K562 (cell line): ENCODE measurements around the gene SLC12A4. TPM values are rescaled to one million over a fixed set of nuclear protein-coding genes. Genes with fewer than 3 reads are reported as not detected.

Source experiments
- ADNP ChIP-seq: fragments of 200-800 bp; sonication (Bioruptor generic); IDR thresholded peaks from 2 replicates; pipeline ENCODE4 v1.6.1; 2016; ENCODE audit warnings: missing genetic modification characterization, missing compliant biosample characterization
- BRD9 ChIP-seq: fragments of 450-650 bp; IDR thresholded peaks from 2 replicates; pipeline ENCODE4 v1.6.1; 2018; ENCODE audit warnings: low read depth; ENCODE audit not compliant: partially characterized antibody
- CAMTA2 ChIP-seq: fragments of 250-450 bp; sonication (Bioruptor Pico); conservative IDR thresholded peaks from 2 replicates; pipeline ENCODE4 v1.5.1; 2022
- DIDO1 ChIP-seq: fragments of 450-650 bp; IDR thresholded peaks from 2 replicates; pipeline ENCODE4 v1.6.1; 2016; ENCODE audit warnings: low read depth, missing biosample characterization, missing genetic modification characterization
- FOXP1 ChIP-seq: sonication (generic); formaldehyde crosslinking; IDR thresholded peaks from 2 replicates; pipeline ENCODE4 v1.8.0; 2022; ENCODE audit warnings: mild to moderate bottlenecking, missing genetic modification reagents
- NR3C1 ChIP-seq: sonication (generic); formaldehyde crosslinking; IDR thresholded peaks from 2 replicates; pipeline ENCODE4 v1.8.1; 2022; ENCODE audit warnings: missing genetic modification reagents
- PHF20 ChIP-seq: fragments of 450-650 bp; IDR thresholded peaks from 2 replicates; pipeline ENCODE4 v1.6.1; 2018; ENCODE audit not compliant: partially characterized antibody
- PURB ChIP-seq: sonication (generic); formaldehyde crosslinking; IDR thresholded peaks from 2 replicates; pipeline ENCODE4 v1.9.0; 2021; ENCODE audit warnings: low read depth, mild to moderate bottlenecking, missing genetic modification reagents
- RBM14 ChIP-seq: fragments of 200-400 bp; formaldehyde crosslinking; IDR thresholded peaks from 2 replicates; pipeline ENCODE4 v1.6.1; 2018; ENCODE audit warnings: low read depth, mild to moderate bottlenecking, low read length, moderate library complexity, borderline replicate concordance; ENCODE audit not compliant: insufficient read depth
- SAP30 ChIP-seq: fragments of 200-600 bp; sonication (generic); IDR thresholded peaks from 2 replicates; pipeline ENCODE4 v1.6.1; 2012; ENCODE audit warnings: borderline replicate concordance, low read depth, mild to moderate bottlenecking, moderate library complexity, low read length, control low read depth, inconsistent platforms; ENCODE audit not compliant: insufficient read depth, poor library complexity, severe bottlenecking
- SMAD4 ChIP-seq: fragments of 250-450 bp; sonication (Bioruptor Pico); conservative IDR thresholded peaks from 2 replicates; pipeline ENCODE4 v1.8.0; 2021; ENCODE audit warnings: inconsistent platforms, mild to moderate bottlenecking, moderate library complexity
- SMC3 ChIP-seq: conservative IDR thresholded peaks from 2 replicates; pipeline ENCODE4 v1.6.1; 2011; ENCODE audit warnings: low read depth, low read length, improper control_type of control experiment; ENCODE audit not compliant: insufficient read depth
- SNIP1 ChIP-seq: fragments of 450-650 bp; IDR thresholded peaks from 2 replicates; pipeline ENCODE4 v1.7.1; 2017; ENCODE audit warnings: low read depth, mild to moderate bottlenecking
- SP2 ChIP-seq: IDR thresholded peaks from 2 replicates; pipeline ENCODE4 v1.6.1; 2011; ENCODE audit warnings: mild to moderate bottlenecking, low read depth, low read length, moderate library complexity; ENCODE audit not compliant: poor library complexity, severe bottlenecking; ENCODE audit errors: extremely low read depth
- ZFX ChIP-seq: sonication (generic); formaldehyde crosslinking; IDR thresholded peaks from 2 replicates; pipeline ENCODE4 v1.8.0; 2022; ENCODE audit warnings: mild to moderate bottlenecking, missing genetic modification reagents, moderate library complexity
- ZNF263 ChIP-seq: sonication (generic); formaldehyde crosslinking; IDR thresholded peaks from 2 replicates; pipeline ENCODE4 v1.8.0; 2022; ENCODE audit warnings: mild to moderate bottlenecking, missing genetic modification reagents, borderline replicate concordance
- ZNF324 ChIP-seq: fragments of 250-450 bp; sonication (Bioruptor Pico); IDR thresholded peaks from 2 replicates; pipeline ENCODE4 v1.4.0; 2020; ENCODE audit warnings: mild to moderate bottlenecking
- ZNF766 ChIP-seq: fragments of 200-800 bp; sonication (Bioruptor generic); conservative IDR thresholded peaks from 2 replicates; pipeline ENCODE4 v1.6.1; 2016; ENCODE audit warnings: missing genetic modification characterization, missing compliant biosample characterization
- polyA plus RNA-seq, 8 experiments: library from polyadenylated mRNA; depleted of rRNA in 4 of 8; stranded (reverse) in 5 of 8; unstranded in 3 of 8; fragments of >200 nt; fragmentation: Nextera tagmentation in 2 of 8; fragmentation: Illumina TruSeq in 1 of 8; extraction: Ambion mirVana in 2 of 8; extraction: Trizol in 1 of 8; gene quantifications; 2 replicates each; pipeline versions ENCODE4 v1.2.1 to v1.2.3, GENCODE V29; 2011 to 2014; ENCODE audit warnings: inconsistent platforms in 1 of 8, missing spikeins in 1 of 8
- total RNA-seq, 7 experiments: library from RNA; depleted of rRNA in 6 of 7; stranded (reverse); fragments of >200 nt in 6 of 7; fragmentation: Illumina TruSeq in 2 of 7; extraction: Trizol in 2 of 7; gene quantifications; 2 replicates each; pipeline versions ENCODE4 v1.2.1 to v1.2.3, GENCODE V29; 2011 to 2021; ENCODE audit warnings: low replicate concordance in 1 of 7
- TF ChIP-seq, protein P1 (sequence below): sonication (generic); formaldehyde crosslinking; IDR thresholded peaks from 2 replicates; pipeline ENCODE4 v1.8.0; 2022; ENCODE audit warnings: mild to moderate bottlenecking, missing genetic modification reagents
- TF ChIP-seq, protein P2 (sequence below): sonication (generic); IDR thresholded peaks from 2 replicates; pipeline ENCODE4 v1.6.1; 2016
- TF ChIP-seq, protein P3 (sequence below): fragments of 450-650 bp; IDR thresholded peaks from 2 replicates; pipeline ENCODE4 v1.7.1; 2018; ENCODE audit warnings: mild to moderate bottlenecking, low read depth; ENCODE audit not compliant: partially characterized antibody
- TF ChIP-seq, protein P4 (sequence below): fragments of 450-650 bp; formaldehyde crosslinking; IDR thresholded peaks from 2 replicates; pipeline ENCODE4 v1.4.0; 2020; ENCODE audit warnings: mild to moderate bottlenecking, moderate library complexity

The SLC12A4 gene
- total and polyA plus RNA-seq, 9 of the 15 experiments (the other 6 are each of a cell fraction or from before 2014, with no cell fraction given) = 0.75 to 43.5 (median 15.0) TPM

DNA sequence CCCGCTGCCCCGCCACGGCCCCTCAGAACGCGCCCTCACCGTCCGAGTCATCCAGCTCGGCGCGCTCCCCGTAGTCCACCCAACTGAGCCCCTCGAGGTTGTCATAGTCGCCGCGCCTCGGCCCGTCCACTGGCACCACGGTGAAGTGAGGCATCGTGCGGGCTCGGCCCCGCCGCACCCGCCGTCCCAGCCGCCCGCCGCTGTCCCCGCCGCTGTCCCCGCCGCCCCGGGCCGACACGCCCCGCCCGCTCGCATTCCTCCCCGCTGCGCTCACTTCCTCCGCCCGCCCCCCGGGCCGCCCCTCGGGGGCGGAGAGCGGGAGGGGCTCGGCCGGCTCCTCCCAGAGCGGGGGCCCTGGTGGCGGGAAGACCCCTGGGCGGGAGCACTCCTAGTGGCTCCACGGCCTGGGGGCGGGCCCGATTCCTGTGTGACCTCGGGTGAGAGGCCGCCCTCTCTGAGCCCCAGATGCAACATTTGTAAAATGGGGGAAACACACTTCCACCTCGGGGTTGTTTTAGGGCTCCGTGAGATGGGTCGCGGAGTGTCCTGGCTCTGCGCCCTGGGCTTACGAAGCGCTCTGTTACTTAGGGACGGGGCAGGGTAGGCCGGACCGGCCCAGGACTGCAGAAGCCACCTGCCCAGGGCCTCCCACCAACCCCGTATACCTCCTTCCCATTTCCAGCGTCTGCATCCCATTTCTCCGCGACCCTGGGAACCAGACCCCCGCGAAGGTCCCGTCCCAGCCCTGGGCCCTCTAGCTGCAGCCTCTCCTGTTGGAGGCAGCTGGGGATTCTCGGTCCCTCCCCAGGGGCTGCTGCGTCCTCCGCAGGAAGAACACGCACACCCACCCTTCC, at the start of gene SLC12A4 (continued):
- TF ChIP-seq, protein P1, sequence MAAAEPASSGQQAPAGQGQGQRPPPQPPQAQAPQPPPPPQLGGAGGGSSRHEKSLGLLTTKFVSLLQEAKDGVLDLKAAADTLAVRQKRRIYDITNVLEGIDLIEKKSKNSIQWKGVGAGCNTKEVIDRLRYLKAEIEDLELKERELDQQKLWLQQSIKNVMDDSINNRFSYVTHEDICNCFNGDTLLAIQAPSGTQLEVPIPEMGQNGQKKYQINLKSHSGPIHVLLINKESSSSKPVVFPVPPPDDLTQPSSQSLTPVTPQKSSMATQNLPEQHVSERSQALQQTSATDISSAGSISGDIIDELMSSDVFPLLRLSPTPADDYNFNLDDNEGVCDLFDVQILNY (CRISPR knock-in tag) = peak; percentile 49; the same call in 1 of the 2 replicates
- TF ChIP-seq ZNF766 (CRISPR knock-in tag) (no peak), PHF20 (no peak), BRD9 (peak; percentile 87), DIDO1 (tag) (no peak), SP2 (no peak), SAP30 (peak; percentile 50), NR3C1 (CRISPR knock-in tag) (no peak), CAMTA2 (CRISPR knock-in tag) (no peak), FOXP1 (CRISPR knock-in tag) (0 out of 2 replicates have a peak, but pooled peaks have one; percentile 49), ZNF324 (CRISPR knock-in tag) (no peak), ZFX (CRISPR knock-in tag) (peak; percentile 77), ADNP (peak; percentile 70), SNIP1 (no peak), ZNF263 (CRISPR knock-in tag) (peak; percentile 97), SMAD4 (CRISPR knock-in tag) (peak; percentile 70; the same call in 1 of the 2 replicates), SMC3 (no peak), RBM14 (no peak), PURB (CRISPR knock-in tag) (no peak)
- TF ChIP-seq, protein P2, sequence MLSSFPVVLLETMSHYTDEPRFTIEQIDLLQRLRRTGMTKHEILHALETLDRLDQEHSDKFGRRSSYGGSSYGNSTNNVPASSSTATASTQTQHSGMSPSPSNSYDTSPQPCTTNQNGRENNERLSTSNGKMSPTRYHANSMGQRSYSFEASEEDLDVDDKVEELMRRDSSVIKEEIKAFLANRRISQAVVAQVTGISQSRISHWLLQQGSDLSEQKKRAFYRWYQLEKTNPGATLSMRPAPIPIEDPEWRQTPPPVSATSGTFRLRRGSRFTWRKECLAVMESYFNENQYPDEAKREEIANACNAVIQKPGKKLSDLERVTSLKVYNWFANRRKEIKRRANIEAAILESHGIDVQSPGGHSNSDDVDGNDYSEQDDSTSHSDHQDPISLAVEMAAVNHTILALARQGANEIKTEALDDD = no peak
- TF ChIP-seq, protein P3, sequence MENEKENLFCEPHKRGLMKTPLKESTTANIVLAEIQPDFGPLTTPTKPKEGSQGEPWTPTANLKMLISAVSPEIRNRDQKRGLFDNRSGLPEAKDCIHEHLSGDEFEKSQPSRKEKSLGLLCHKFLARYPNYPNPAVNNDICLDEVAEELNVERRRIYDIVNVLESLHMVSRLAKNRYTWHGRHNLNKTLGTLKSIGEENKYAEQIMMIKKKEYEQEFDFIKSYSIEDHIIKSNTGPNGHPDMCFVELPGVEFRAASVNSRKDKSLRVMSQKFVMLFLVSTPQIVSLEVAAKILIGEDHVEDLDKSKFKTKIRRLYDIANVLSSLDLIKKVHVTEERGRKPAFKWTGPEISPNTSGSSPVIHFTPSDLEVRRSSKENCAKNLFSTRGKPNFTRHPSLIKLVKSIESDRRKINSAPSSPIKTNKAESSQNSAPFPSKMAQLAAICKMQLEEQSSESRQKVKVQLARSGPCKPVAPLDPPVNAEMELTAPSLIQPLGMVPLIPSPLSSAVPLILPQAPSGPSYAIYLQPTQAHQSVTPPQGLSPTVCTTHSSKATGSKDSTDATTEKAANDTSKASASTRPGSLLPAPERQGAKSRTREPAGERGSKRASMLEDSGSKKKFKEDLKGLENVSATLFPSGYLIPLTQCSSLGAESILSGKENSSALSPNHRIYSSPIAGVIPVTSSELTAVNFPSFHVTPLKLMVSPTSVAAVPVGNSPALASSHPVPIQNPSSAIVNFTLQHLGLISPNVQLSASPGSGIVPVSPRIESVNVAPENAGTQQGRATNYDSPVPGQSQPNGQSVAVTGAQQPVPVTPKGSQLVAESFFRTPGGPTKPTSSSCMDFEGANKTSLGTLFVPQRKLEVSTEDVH = peak; percentile 96
- TF ChIP-seq, protein P4, sequence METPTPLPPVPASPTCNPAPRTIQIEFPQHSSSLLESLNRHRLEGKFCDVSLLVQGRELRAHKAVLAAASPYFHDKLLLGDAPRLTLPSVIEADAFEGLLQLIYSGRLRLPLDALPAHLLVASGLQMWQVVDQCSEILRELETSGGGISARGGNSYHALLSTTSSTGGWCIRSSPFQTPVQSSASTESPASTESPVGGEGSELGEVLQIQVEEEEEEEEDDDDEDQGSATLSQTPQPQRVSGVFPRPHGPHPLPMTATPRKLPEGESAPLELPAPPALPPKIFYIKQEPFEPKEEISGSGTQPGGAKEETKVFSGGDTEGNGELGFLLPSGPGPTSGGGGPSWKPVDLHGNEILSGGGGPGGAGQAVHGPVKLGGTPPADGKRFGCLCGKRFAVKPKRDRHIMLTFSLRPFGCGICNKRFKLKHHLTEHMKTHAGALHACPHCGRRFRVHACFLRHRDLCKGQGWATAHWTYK (CRISPR knock-in tag) = 0 out of 2 replicates have a peak, but pooled peaks have one; percentile 8
